Chondrocyte (in vitro differentiated cells): Measurements from ENCODE around the gene KRTAP9-4. TPM values are rescaled to one million over a fixed set of nuclear protein-coding genes. Genes with fewer than 3 reads are reported as not detected.
"Not testable (repeated sequence)": the region's sequence is repeated elsewhere in the genome, so short reads cannot be mapped to it uniquely, and the experiment has no call there.

Experiments
- DNase-seq: peaks from one replicate; pipeline ENCODE4 v3.0.0; 2021; ENCODE audit warnings: mixed read lengths, low spot score
- H3K27ac Mint-ChIP-seq: one replicate; pipeline ENCODE4 v1.8.0; 2021; ENCODE audit warnings: mild to moderate bottlenecking, moderate library complexity, mixed read lengths; ENCODE audit not compliant: unreplicated experiment
- H3K27me3 Mint-ChIP-seq: 2 replicates; pipeline ENCODE4 v1.8.0; 2021; ENCODE audit warnings: low read depth, mixed read lengths
- H3K36me3 Mint-ChIP-seq: 2 replicates; pipeline ENCODE4 v1.8.0; 2021; ENCODE audit warnings: low read depth, mixed read lengths
- H3K4me1 Mint-ChIP-seq: 2 replicates; pipeline ENCODE4 v1.8.0; 2021; ENCODE audit warnings: low read depth, mild to moderate bottlenecking, mixed read lengths
- H3K4me3 Mint-ChIP-seq: one replicate; pipeline ENCODE4 v1.8.0; 2021; ENCODE audit warnings: mild to moderate bottlenecking, moderate library complexity, mixed read lengths; ENCODE audit not compliant: unreplicated experiment
- H3K9me3 Mint-ChIP-seq: 2 replicates; pipeline ENCODE4 v1.8.0; 2021; ENCODE audit warnings: low read depth, mixed read lengths
- total RNA-seq: library from RNA; stranded (reverse); gene quantifications from 3 replicates; pipeline ENCODE4 v1.2.1, GENCODE V29; 2021
- TF ChIP-seq, protein P1 (sequence below): fragments of 200-600 bp; sonication (generic); IDR thresholded peaks from 2 replicates; pipeline ENCODE4 v1.5.0; 2021; ENCODE audit warnings: antibody characterized with exemption, mild to moderate bottlenecking, moderate library complexity

Gene KRTAP9-4
- total RNA-seq, 1 donor from 2014 or later: not detected

DNA sequence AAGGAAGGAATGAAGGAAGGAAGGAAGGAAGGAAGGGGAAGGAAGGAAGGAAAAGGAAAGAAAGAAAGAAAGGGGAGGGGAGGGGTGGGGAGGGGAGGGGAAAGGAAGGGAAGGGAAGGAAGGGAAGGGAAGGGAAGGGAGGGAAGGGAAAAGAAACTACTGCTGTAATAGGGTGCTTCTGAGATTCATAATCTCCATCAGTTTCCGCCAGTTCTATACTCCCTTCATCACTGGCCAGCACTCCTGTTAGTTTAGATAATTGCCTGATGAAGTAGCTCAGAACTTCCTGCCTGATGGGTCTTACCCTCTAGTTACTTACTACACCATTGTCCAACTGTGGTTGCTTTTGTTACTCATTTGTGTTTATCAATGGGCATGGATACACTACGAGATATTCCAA is 13.7 kb downstream of the KRTAP9-4 start:
- H3K4me1 Mint-ChIP-seq: no peaks in the 10 kb centered on the region
- H3K9me3 Mint-ChIP-seq: peaks cover 2% of the 10 kb centered on the region
- TF ChIP-seq, protein P1, sequence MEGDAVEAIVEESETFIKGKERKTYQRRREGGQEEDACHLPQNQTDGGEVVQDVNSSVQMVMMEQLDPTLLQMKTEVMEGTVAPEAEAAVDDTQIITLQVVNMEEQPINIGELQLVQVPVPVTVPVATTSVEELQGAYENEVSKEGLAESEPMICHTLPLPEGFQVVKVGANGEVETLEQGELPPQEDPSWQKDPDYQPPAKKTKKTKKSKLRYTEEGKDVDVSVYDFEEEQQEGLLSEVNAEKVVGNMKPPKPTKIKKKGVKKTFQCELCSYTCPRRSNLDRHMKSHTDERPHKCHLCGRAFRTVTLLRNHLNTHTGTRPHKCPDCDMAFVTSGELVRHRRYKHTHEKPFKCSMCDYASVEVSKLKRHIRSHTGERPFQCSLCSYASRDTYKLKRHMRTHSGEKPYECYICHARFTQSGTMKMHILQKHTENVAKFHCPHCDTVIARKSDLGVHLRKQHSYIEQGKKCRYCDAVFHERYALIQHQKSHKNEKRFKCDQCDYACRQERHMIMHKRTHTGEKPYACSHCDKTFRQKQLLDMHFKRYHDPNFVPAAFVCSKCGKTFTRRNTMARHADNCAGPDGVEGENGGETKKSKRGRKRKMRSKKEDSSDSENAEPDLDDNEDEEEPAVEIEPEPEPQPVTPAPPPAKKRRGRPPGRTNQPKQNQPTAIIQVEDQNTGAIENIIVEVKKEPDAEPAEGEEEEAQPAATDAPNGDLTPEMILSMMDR: no peak
- DNase-seq: no peak
- H3K36me3 Mint-ChIP-seq: peaks cover 2% of the 10 kb centered on the region
- H3K27me3 Mint-ChIP-seq: peaks cover 16% of the 10 kb centered on the region
- H3K27ac Mint-ChIP-seq: no peak overlapping the region
- H3K4me3 Mint-ChIP-seq: no peak overlapping the region

DNA sequence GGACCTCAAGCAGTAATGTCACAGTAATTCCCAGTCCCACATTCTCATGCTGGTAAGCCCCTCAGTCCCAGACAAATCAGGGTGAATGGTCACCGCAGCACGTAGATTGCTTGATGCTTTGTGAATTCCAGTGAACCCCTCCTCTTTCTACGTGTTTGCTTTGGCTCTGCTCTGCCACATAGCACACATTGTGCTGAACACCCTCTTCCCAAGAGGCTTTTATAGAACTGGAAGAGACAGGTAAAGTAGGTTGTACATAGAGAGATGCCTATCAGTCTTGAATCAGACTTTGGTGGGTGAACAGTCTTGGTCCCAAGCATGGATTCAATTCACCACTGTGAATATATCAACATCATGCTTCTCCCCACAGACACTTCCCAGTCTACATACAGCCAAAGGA is 15.1 kb downstream of the KRTAP9-4 start:
- Mint-ChIP-seq H3K4me1 (no peaks in the 10 kb centered on the region), H3K27ac (no peak overlapping the region), H3K4me3 (no peak overlapping the region), H3K36me3 (peaks cover 2% of the 10 kb centered on the region), H3K9me3 (peaks cover 2% of the 10 kb centered on the region), H3K27me3 (peaks cover 16% of the 10 kb centered on the region)
- TF ChIP-seq, protein P1: no peak
- DNase-seq: no peak

DNA sequence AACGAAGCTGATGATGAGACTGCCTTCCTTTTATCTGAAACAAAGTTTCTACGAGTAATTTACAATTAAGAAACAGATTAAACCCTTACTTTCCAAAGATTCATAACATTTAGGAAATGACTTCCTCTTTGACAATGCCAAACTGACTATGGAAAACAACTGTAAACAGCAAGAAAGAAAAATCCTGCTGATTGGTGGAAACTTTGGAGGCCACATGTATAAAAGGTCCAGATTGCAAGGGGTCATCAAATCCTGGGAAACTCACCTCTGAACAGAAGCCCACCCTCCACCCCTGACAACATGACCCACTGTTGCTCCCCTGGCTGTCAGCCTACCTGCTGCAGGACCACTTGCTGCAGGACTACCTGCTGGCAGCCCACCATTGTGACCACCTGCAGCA is 15.6 kb downstream of the KRTAP9-4 start, which contains the start of gene KRTAP9-6:
Gene KRTAP9-6 (plus strand): TSS at position 301 of the 400 bp plus-strand sequence. CDS start 0 bp downstream, at position 301.
- DNase-seq: no peak
- Mint-ChIP-seq H3K27ac (no peak within 1 kb of the TSS), H3K4me1 (no peaks in the 10 kb centered on the region), H3K4me3 (no peak within 1 kb of the TSS), H3K9me3 (peaks cover 2% of the 10 kb centered on the region), H3K27me3 (peaks cover 16% of the 10 kb centered on the region), H3K36me3 (peaks cover 2% of the 10 kb centered on the region)
- TF ChIP-seq, protein P1: no peak

DNA sequence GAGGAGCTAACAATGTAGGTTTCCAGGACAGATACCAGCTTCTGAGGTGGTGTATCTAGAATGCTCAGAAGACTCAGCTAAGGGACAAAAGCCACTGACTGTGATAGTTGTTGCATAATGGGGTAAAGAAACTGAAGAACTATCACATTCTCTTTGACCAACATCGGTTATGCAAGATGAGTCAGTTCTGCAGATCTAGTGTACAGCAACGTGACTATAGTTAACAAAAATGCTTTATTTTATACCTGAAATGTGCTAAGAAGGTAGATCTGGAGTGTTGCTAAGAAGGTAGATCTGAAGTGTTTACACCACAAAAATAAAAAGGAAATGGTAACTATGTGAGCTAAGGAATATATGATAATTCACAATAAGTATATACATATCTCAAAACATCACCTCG is 18.2 kb downstream of the KRTAP9-4 start:
- TF ChIP-seq, protein P1: no peak
- H3K9me3 Mint-ChIP-seq: no peaks in the 10 kb centered on the region
- no peak overlapping the region for H3K4me3 Mint-ChIP-seq
- peaks cover 2% of the 10 kb centered on the region for H3K36me3 Mint-ChIP-seq
- H3K4me1 Mint-ChIP-seq: no peaks in the 10 kb centered on the region
- H3K27me3 Mint-ChIP-seq: peaks cover 8% of the 10 kb centered on the region
- H3K27ac Mint-ChIP-seq: no peak overlapping the region
- DNase-seq: no peak

DNA sequence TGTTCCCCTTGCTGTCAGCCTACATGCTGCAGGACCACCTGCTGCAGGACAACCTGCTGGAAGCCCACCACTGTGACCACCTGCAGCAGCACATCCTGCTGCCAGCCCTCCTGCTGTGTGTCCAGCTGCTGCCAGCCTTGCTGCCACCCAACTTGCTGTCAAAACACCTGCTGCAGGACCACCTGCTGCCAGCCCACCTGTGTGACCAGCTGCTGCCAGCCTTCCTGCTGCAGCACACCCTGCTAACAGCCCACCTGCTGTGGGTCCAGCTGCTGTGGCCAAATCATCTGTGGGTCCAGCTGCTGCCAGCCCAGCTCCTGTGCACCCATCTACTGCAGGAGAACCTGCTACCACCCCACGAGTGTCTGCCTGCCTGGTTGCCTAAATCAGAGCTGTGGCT is 21.8 kb downstream of the KRTAP9-4 start:
- not testable (repeated sequence) for DNase-seq, H3K27me3 Mint-ChIP-seq, H3K9me3 Mint-ChIP-seq, H3K27ac Mint-ChIP-seq, H3K36me3 Mint-ChIP-seq, H3K4me1 Mint-ChIP-seq, H3K4me3 Mint-ChIP-seq

DNA sequence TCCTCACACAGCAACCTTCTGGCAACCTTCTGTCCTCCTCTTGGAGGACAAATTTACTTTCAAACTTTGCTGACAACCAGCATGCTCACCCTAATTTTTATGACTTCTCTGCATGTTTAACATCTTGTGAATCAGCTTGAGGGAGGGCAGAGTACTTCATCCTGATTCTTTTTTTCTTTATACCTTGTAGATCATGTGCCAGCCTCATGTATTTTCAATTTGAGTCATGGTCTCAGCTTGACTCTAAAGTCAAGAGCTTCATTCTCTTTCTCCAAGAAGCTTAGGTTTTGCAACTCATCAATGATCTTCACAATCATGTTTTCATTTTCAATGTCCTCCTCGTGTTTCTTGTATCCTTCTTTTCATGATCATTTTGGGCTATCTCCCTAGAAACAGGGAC is 22.4 kb downstream of the KRTAP9-4 start:
- no peak for DNase-seq
- no peak overlapping the region for H3K27ac Mint-ChIP-seq
- TF ChIP-seq, protein P1: no peak
- no peaks in the 10 kb centered on the region for H3K36me3 Mint-ChIP-seq
- H3K4me1 Mint-ChIP-seq: no peaks in the 10 kb centered on the region
- no peaks in the 10 kb centered on the region for H3K9me3 Mint-ChIP-seq
- H3K4me3 Mint-ChIP-seq: no peak overlapping the region
- H3K27me3 Mint-ChIP-seq: peaks cover 9% of the 10 kb centered on the region

DNA sequence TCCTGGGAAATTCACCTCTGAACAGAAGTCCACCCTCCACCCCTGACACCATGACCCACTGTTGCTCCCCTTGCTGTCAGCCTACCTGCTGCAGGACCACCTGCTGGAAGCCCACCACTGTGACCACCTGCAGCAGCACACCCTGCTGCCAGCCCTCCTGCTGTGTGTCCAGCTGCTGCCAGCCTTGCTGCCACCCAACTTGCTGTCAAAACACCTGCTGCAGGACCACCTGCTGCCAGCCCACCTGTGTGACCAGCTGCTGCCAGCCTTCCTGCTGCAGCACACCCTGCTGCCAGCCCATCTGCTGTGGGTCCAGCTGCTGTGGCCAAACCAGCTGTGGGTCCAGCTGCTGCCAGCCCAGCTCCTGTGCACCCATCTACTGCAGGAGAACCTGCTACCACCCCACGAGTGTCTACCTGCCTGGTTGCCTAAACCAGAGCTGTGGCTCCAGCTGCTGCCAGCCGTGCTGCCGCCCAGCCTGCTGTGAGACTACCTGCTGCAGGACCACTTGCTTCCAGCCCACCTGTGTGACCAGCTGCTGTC is 26.2 kb downstream of the KRTAP9-4 start, which contains the start of gene KRTAP9-7:
Gene KRTAP9-7 (plus strand): TSS at position 51 of the 543 bp plus-strand sequence. CDS start 0 bp downstream, at position 51.
- H3K4me1 Mint-ChIP-seq, H3K27ac Mint-ChIP-seq, H3K9me3 Mint-ChIP-seq, H3K27me3 Mint-ChIP-seq, H3K4me3 Mint-ChIP-seq, H3K36me3 Mint-ChIP-seq, DNase-seq: not testable (repeated sequence)
